SIG-M5 treated with dmso at 0.1 percent for 504 hours (cell line): ENCODE measurements around the gene FHIT.

Source experiments
- DNase-seq: peaks from one replicate; lab custom pipeline; 2025; ENCODE audit not compliant: unreplicated experiment; lab: John Stamatoyannopoulos, UW

Gene FHIT

DNA sequence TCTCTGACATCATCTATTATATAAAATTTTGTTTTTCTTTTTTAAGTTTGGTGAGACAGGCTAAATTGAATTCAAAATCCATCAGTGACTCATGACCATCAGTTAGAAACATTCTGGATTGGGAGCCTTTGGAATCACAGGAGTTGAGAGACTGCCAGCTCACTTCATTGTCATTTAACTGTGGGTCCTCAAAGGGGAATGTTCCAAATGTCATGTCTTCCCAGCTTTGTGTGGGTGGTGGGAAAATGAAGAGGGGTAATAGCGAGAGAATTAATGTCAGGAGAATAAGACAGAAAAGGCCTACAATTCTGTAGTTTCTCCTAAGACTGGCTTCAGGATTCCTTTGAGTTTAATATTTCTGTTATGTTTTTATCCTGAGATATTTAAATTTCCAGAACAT, 1051.9 kb downstream of the FHIT start:
- DNase-seq: no peak

DNA sequence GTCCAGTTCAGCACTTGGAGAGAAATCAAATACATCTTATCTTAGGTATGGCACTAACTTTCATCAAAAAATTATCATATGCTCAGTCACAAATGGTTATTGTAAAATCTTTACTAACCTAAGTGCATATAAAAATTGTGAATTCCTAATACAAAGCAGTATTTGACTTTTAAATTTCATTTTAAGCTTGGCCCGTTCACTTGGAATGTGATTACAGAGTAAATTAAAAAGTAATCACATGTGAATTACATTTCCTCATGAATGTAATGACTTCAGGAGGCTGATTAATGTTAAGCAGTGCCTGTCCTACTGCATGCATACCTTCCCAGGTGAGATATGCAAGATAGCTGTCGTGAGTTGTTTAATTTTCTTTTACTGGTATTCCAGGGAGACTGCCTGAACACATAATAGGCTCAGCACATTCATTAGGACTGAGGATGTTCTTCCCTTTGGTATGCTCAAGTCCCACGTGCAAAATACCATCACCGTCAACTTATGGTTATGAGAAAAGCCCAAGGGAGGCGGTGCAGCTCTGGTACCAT, 1053.0 kb downstream of the FHIT start:
- no peak for DNase-seq

DNA sequence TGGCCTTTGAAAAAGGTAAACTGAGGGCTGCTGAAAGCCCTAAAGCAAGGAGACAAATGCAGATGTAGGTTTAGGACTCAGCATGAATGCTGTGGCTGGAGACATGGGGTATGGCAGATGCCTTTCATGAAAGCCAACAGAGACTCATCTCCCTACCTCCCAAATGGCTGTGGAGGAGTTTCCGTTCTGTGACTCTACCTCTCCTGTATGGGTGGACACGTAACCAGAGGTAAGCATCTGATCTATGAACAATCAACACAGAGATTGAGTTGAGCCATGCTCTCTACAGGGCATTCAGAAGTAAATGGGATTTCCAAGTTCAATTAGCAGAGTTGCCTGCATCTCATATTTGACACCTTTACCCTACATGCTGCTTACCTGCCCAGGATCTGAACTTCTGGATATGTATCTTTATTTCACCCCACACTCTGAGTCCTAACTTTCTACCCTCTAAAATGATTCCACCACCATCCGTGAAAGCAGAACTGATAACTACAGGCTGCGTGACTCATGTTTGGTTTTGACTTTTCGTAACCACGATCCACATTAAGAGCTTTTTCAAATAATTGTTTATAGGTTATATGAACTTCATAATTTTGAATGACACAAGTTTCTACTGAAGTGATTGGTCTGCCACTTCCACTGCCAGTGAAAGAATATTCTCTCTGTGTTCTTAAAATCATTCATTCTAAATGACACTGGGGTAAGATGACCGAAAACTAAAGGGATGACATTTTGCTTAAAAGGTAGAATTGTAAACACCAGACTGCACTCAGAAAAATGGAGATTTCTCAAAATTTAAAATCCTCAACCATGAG, 1058.7 kb downstream of the FHIT start:
- DNase-seq: peak; percentile 12

DNA sequence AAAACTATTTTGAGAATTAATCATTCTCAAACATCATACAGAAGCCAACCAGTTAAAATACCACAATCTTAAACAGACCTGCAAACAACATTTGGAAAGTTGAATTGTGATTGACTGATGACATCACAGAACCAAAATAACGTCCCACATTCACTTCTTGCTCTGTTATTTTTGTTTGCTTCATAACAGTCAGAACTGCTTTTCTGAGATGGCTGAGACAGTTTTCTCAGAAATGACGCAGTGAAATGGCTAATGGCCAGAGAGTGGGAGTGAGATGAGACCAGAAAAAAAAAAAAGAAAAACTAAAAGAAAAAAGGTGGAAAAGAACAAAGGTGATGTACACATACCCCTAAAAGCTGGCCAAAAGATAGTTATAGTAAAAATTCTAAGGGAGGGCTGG, 1061.2 kb downstream of the FHIT start:
- no peak for DNase-seq

DNA sequence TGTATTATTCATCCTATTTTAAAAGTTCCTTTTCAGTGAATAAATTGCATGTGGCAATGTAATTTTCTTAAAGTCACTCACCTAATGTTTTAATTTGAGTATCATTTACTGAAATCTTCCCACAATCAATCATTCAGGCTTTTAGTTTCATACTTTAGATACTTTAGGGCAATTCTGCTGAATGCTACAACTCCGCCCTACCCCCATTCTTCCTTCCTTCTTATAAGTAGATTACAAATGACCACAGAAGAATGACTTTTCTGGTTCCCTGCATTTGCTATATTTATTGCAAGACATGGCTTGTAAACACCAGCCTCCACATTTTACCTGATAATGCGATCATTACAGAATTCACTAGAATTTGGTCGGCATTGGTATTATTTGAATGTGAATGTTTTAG, 1061.9 kb downstream of the FHIT start:
- no peak for DNase-seq

DNA sequence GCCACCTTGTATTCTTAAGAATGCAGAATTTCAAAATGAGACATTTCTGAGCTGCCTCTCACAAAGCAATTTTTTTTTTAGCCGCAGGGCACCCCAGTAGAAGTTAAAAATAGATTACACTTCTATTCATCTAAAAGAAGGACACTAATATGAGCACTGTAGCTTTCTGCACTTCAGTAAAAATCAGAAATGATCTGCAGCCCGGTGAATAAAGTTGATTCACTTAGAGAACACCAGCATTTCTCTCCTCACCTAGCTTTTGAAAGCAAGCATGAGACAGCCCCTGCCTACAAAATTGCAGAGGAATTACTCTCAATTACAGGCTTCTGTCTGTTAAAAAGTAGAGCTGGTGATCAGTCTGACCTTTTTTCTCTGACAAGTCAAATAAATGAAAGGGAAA, 1062.4 kb downstream of the FHIT start:
- no peak for DNase-seq

DNA sequence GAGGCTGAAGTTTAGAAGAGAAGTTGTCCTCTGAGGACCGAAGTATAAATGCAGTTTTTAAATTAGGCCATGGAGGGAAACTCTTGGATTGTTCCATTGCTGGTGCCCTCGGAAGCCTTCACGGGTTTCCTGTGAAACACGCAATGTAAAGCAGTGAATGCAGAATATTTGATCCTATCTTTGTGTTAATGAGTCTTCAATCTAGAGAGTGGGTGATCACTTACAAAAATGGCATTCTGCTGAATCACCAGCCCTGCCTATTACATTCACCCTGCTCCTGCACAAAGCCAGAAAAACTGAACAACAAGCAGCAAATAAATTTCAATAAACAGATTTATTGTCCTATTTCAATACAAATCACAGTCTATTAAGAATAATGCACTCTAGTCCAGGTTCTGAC, 1063.9 kb downstream of the FHIT start:
- no peak for DNase-seq

DNA sequence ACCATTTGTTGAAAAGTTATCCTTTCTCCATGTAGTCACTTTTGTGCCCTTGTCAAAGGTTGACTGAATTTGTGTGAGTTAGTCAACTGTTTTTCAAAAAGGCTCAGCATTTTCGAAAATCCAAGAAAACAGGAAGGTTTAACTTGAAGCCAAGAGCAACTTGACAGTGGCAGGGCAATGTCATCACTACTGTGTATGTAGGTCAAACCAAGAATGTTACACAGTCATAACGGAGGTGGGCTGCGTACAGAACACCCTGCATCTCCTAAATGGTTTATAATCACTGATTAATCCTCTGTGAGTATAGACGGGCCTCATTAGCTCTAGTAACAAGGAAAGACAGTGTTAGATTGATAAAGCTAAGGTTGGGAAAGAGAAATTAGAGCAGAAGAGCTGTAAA, 1064.9 kb downstream of the FHIT start:
- no peak for DNase-seq

DNA sequence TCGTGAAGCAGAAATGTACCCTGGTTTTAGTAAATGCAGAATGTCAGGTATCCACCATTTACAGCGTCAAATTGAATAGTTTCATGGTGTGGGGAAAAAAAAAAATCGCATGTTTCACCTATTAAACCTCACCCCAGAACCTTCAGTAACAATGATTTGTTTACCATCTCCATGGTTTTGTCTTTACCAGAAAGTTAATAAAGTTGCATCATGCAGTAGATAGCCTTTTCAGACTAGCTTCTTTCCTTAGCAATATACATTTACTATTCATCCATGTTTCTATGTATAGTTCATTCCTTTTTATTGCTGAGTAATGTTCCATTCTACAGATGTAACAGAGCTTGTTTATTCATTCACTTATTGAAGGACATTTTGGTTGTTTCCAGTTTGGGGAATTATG, 1066.1 kb downstream of the FHIT start:
- no peak for DNase-seq

DNA sequence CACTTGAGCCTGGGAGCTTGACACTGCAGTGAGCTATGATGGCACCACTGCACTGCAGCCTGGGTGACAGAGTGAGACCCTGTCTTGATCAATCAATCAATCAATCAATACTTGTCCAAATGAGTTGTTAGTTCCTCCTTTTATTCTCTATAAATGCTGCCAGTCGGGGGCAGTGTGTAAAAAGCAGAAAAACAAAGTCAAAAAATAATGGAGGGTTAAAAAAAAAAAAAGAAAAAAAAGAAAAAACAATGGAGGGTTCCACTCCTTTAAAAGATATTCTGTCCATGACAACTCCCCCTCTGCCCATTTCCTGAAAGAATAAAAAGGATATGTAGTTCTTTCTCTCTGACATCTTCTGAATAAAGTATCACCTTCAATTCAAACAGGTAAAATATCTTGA, 1068.6 kb downstream of the FHIT start:
- DNase-seq: no peak

DNA sequence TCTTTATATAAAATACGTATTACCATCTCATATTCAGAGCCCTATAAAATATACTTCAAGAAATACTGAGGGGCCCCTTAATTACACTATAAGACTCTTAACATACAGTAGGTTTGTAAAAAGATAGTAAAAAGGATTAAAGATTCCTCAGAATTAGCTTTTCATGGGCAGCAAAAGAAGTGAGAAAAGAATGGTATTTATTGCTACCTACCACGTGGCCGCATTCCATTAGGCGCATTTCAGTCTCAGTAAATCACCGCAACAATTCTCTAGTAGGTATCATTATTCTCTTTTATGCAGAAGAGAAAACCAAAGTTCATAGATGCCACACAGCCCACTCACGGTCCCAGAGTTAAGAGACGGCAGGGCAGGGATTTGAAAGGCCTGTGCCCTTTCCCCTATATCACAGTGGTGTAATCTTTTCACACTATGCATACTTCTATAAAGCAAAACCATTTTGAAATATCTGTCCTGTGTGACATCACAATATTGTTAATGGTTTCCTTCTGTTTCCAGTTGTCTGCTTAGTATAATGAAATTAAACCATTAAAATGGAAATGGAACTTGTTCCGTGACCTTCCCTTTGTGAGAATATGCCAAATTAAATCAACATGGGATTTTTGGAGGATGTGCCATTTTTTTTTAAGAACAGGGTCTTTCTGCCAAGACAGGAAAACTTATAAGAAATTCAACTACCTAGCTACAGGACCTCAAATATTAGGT, 1072.2 kb downstream of the FHIT start:
- no peak for DNase-seq

DNA sequence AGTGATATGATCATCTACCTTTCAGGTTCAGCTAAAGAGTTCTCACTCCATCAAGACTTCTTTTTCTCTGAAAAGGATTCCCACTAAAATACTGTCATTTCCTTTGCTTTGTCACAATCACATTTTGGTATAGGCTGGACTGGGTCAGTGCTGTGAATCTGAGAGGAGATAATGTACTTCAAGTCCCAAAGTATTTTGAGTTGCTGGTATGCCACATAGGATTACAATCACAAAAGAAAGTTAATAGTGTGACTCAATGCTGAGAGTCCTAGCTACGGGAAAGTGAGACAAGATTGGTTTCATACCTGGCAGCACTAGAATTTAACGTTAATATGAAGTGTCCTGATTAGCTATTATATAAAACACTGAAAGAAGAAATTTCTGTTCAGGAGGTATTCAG, 1073.5 kb downstream of the FHIT start:
- no peak for DNase-seq

DNA sequence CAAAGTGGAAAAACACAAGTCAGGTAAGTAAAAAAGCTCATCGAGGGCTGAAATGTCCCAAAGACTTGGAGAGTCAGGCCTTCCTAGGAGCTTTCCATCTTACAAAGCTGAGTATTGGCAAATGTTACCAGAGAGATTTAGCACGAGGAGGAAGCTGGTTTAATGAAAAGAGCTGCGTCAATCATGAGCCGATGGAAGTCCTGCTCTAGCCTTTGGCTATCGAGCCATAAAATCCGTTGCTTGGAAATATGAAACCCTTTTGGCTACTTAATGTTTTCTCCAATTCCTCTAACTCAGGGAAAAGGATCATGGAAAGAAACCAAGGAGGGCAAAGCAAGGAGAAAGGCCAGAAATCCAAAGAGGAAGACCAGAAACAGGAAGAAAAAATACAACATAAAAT, 1074.6 kb downstream of the FHIT start:
- DNase-seq: no peak

DNA sequence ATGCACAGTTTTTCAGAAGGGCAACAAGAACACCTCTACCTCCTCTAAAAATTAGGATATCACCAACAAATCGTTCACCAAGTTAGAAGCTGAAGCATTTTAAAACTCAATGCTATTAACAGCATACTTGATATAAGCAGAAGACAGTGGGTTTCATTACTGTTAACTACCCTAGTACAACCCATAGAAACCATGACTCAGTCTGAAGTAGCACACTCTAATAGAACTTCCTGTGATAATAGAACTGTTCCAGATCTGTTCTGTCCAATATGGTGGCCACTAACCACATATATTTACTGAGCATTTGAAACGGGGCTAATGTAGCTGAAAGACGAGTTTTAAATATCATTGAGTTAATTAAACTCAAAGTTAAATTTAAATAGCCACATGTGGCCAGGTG, 1075.6 kb downstream of the FHIT start:
- DNase-seq: no peak

DNA sequence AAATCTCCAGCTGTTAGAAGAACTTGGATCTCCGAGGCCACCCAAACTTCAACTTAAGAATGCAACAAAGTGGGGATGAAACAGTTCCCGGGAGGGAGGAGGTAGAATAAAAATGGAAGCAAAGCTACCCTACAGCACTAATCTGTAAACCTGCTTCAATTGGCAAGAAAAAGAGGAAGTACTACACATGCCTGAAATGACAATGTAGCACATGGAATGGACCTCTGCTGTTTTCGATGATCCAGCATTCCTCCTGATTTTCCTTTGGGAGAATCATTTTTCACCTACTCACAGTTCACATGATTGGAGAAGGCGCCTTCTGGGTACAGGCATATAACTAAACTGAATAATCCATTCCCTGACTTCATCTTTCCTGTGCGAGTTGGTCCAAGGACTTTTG, 1081.5 kb downstream of the FHIT start:
- no peak for DNase-seq

DNA sequence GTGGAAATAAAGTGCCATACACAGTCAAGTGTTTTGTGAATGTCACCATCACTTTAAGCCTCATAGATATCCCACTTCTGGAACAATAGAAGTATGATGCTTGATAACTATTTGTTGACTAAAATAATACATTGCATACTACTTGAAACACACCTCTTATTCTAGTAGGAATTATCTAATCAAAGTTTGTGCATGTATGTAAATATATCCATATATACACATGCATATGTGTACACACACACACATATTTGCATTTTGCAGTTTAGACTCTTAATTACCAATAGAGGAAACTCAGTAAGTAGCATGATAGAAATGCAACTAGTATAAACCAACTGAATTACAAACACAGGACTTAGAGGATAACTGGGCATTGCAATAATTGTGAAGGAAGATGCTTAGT, 1084.1 kb downstream of the FHIT start:
- DNase-seq: no peak

DNA sequence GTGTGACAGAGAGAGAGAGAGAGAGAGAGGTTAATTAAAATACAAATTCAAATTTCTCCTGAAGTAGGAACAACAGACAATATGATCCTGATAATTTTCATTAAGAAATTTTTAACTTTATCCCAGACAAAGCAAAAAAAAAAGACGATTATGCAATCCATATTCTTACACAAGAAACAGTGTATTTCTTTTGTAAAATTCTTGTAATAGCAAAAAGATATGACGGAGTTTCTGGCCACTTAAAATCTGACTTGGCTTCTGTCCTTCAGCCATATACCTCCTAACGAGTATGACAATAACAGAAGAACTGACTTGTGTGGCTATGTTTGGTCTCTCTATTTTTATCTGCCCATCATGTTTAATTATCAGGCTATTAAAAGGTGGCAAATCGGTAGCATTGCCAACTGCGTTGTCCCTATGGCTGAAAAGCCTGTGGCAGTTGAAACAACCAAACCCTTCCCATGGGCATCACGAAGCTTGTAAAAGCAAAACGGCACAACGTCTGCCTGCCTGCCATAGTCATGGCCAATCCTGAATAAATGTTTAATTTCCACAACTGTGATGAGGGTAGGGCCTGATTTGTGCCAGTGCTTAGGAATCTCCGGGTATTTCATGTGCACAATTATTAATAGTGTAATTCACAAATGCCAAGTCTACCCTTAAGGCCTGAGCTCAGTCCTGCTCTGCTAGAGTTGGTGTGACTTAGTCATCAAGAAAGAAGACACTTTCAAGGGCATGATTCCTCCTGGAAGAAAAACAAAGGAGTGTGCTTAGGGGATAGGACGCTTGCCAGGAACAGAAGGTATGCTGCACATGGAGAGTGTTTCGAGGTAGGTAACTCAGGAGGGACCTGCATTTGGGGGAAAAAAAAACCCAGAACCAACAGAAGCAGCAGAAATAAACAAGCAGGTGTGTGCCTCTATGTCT, 1090.2 kb downstream of the FHIT start:
- no peak for DNase-seq

DNA sequence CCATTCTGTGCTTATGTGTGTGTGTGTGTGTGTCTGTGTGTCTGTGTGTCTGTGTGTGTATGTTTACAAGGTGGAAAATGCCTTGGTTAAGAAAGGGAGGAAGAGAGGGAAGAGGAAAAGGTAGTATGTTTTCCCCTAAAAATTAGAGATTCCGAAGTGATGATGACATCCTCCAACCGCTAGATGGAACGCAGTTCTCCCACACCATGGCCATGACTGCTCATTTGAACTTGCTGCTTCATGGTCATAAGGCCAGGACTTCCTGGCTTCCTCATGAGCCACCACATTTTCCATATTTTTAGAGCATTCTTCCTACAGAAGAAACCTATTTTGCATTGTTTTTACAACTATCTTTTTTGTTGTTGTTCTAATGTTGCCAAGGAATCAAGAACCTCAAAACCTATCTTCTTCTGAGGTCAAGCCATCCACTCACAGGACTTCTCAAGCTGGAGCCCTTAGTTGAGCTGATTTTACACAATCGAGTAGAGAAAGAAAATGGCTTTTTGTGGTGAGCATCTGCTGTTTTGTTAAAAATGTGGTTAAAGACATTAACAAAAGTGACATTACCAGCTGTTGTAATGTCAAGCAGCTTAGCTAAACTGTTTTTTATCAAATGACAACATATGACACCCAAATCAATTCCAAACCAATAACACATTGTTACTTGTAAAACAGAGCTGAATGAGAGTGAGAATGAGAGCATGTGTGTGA, 1091.0 kb downstream of the FHIT start:
- DNase-seq: no peak

DNA sequence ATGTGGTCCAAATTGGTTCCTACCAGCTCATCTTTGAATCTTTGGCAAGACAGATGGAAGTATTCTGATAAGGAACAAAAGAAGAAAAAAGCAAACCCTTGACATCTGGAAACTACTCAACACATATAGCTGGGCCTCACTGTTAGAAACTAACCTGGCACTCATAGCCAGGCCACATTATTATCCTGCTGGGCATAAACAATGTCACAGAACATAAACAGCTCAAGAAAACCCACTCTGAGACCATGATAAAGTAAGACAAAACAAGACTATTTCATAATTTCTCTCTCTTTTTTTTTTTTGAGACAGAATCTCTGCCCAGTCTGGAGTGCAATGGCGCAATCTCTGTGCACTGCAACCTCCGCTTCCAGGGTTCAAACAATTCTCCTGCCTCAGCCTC, 1093.2 kb downstream of the FHIT start:
- no peak for DNase-seq

DNA sequence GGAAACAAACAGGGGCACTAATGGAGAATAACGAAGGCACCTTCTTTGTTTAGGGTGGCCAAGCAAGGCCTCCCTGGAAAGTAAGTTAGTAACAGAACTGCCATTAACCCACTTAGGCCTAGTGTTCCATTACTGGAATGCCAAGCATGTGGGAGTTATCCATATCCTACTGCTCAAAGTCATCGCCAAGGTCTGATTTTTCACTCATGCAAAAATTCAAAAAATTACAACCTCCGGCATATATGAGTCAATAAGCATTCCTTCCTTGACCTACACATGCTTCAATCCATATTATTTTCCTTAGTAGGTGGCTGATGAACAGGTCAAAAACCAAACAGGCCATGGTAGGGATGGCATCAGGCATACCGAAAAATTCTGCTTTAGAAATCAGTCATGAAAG, 1097.2 kb downstream of the FHIT start:
- DNase-seq: no peak
